KMS-11 (cell line): ENCODE measurements around the gene DAGLB.

Source experiments
- H2AFZ ChIP-seq: fragments of 200-600 bp; sonication (generic); 2 replicates; pipeline ENCODE4 v1.6.1; 2016; ENCODE audit warnings: antibody characterized with exemption, mixed run types, low read depth
- H3K27ac ChIP-seq: fragments of 200-600 bp; sonication (generic); 2 replicates; pipeline ENCODE4 v1.6.1; 2016; ENCODE audit warnings: mild to moderate bottlenecking, mixed run types
- H3K27me3 ChIP-seq: fragments of 200-600 bp; sonication (generic); 2 replicates; pipeline ENCODE4 v1.6.1; 2017; ENCODE audit warnings: mild to moderate bottlenecking, low read depth, mixed run types, moderate library complexity; ENCODE audit not compliant: insufficient read depth
- H3K36me3 ChIP-seq: fragments of 200-600 bp; sonication (generic); 2 replicates; pipeline ENCODE4 v1.6.1; 2017; ENCODE audit warnings: mild to moderate bottlenecking, mixed run types; ENCODE audit not compliant: insufficient read depth
- H3K4me1 ChIP-seq: fragments of 200-600 bp; sonication (generic); 2 replicates; pipeline ENCODE4 v1.6.1; 2016; ENCODE audit warnings: mild to moderate bottlenecking, low read depth, mixed run types; ENCODE audit not compliant: poor library complexity, severe bottlenecking
- H3K4me2 ChIP-seq: fragments of 200-600 bp; sonication (generic); 2 replicates; pipeline ENCODE4 v1.7.0; 2016; ENCODE audit warnings: mild to moderate bottlenecking, mixed run types
- H3K4me3 ChIP-seq: fragments of 200-600 bp; sonication (generic); IDR thresholded peaks from 2 replicates; pipeline ENCODE4 v1.6.1; 2017; ENCODE audit warnings: low read depth, low read length, mixed read lengths; ENCODE audit not compliant: insufficient read depth
- H3K79me2 ChIP-seq: fragments of 200-600 bp; sonication (generic); 2 replicates; pipeline ENCODE4 v1.6.1; 2016; ENCODE audit warnings: low read depth, mixed run types; ENCODE audit not compliant: insufficient read depth
- H3K9ac ChIP-seq: fragments of 200-600 bp; sonication (generic); 2 replicates; pipeline ENCODE4 v1.6.1; 2016; ENCODE audit warnings: mild to moderate bottlenecking, mixed run types
- H4K20me1 ChIP-seq: fragments of 200-600 bp; sonication (generic); 2 replicates; pipeline ENCODE4 v1.6.1; 2016; ENCODE audit warnings: mild to moderate bottlenecking, mixed run types; ENCODE audit not compliant: insufficient read depth
- CTCF ChIP-seq: fragments of 200-600 bp; sonication (generic); conservative IDR thresholded peaks from 2 replicates; pipeline ENCODE4 v1.6.1; 2017; ENCODE audit warnings: low read depth, mild to moderate bottlenecking, antibody characterized with exemption, low read length, moderate library complexity, mixed read lengths

Gene DAGLB

GRCh38 chr7:6433784-6434615 is 13.8 kb downstream of the DAGLB start:
- no peak for TF ChIP-seq CTCF
- H3K4me2 ChIP-seq: no peak overlapping the region
- peaks cover 14% of the 10 kb centered on the region; the same call in 1 of the 2 replicates for H3K79me2 ChIP-seq

DNA sequence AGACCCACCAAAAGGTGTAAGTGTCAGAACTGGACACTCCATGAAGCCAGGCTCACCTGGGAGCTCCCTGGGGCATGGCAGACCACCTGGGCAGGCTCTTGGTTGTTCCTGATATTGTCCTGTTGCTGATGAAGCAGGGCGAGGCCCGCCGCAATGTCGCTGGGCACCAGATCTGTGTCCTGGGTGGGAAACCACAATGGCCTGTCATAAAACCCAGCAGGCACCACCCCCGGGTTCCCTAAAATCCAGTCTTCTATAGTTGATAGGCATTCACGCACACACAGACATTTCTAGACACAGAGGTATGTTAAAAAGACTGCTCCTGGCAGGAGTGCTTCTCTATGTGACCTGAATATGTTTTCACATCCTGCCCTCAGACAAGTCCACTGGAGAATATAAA is 15.0 kb downstream of the DAGLB start:
- no peaks in the 10 kb centered on the region for H3K27me3 ChIP-seq
- no peak overlapping the region for H3K9ac ChIP-seq
- H2AFZ ChIP-seq: no peak overlapping the region
- peaks cover 8% of the 10 kb centered on the region; the same call in 1 of the 2 replicates for H3K36me3 ChIP-seq
- TF ChIP-seq CTCF: no peak
- H3K79me2 ChIP-seq: peaks cover 11% of the 10 kb centered on the region; the same call in 1 of the 2 replicates
- no peaks in the 10 kb centered on the region for H4K20me1 ChIP-seq
- H3K4me1 ChIP-seq: peaks cover 8% of the 10 kb centered on the region
- H3K4me3 ChIP-seq: no peak overlapping the region
- no peak overlapping the region for H3K27ac ChIP-seq
- no peak overlapping the region for H3K4me2 ChIP-seq

More at GRCh38 chr7:6433784-6434615, 13.8 kb downstream of the DAGLB start:
- peaks cover 20% of the 10 kb centered on the region for H3K4me1 ChIP-seq
- H3K36me3 ChIP-seq: peaks cover 8% of the 10 kb centered on the region; the same call in 1 of the 2 replicates
- H3K9ac ChIP-seq: no peak overlapping the region
- H4K20me1 ChIP-seq: no peaks in the 10 kb centered on the region
- H3K27me3 ChIP-seq: no peaks in the 10 kb centered on the region
- H3K4me3 ChIP-seq: no peak overlapping the region
- no peak overlapping the region for H2AFZ ChIP-seq
- H3K27ac ChIP-seq: no peak overlapping the region

- H3K4me3 ChIP-seq: no peak overlapping the region
- H4K20me1 ChIP-seq: no peaks in the 10 kb centered on the region
- H3K27me3 ChIP-seq: no peaks in the 10 kb centered on the region
- H3K4me2 ChIP-seq: no peak overlapping the region
- no peak overlapping the region for H3K9ac ChIP-seq
- H3K36me3 ChIP-seq: peaks cover 8% of the 10 kb centered on the region; the same call in 1 of the 2 replicates
- peaks cover 4% of the 10 kb centered on the region for H3K4me1 ChIP-seq
- no peak overlapping the region for H2AFZ ChIP-seq
- H3K79me2 ChIP-seq: no peaks in the 10 kb centered on the region; the same call in 1 of the 2 replicates
- no peak overlapping the region for H3K27ac ChIP-seq
- TF ChIP-seq CTCF: no peak
Measured at GRCh38 chr7:6430974-6431373, 16.8 kb downstream of the DAGLB start.

- Histone ChIP-seq H3K4me2 (no peak overlapping the region), H2AFZ (no peak overlapping the region), H3K9ac (no peak overlapping the region), H3K79me2 (no peaks in the 10 kb centered on the region; the same call in 1 of the 2 replicates), H3K36me3 (peaks cover 8% of the 10 kb centered on the region; the same call in 1 of the 2 replicates), H4K20me1 (no peaks in the 10 kb centered on the region), H3K4me3 (no peak overlapping the region), H3K27ac (no peak overlapping the region), H3K4me1 (no peaks in the 10 kb centered on the region), H3K27me3 (no peaks in the 10 kb centered on the region)
- peak; percentile 24; the same call in 1 of the 2 replicates for TF ChIP-seq CTCF
Measured at GRCh38 chr7:6430271-6430940, 17.3 kb downstream of the DAGLB start.
